SK-N-MC (cell line): ENCODE results near the gene PDSS1.

ENCODE experiments used
- EZH2 ChIP-seq: fragments of 200-600 bp; sonication (generic); IDR thresholded peaks from one replicate; pipeline ENCODE4 v1.6.1; 2017; ENCODE audit warnings: antibody characterized with exemption
- POLR2AphosphoS5 ChIP-seq: IDR thresholded peaks from 2 replicates; pipeline ENCODE4 v1.6.1; 2012; ENCODE audit warnings: mild to moderate bottlenecking, low read depth, low read length, borderline replicate concordance

DNA sequence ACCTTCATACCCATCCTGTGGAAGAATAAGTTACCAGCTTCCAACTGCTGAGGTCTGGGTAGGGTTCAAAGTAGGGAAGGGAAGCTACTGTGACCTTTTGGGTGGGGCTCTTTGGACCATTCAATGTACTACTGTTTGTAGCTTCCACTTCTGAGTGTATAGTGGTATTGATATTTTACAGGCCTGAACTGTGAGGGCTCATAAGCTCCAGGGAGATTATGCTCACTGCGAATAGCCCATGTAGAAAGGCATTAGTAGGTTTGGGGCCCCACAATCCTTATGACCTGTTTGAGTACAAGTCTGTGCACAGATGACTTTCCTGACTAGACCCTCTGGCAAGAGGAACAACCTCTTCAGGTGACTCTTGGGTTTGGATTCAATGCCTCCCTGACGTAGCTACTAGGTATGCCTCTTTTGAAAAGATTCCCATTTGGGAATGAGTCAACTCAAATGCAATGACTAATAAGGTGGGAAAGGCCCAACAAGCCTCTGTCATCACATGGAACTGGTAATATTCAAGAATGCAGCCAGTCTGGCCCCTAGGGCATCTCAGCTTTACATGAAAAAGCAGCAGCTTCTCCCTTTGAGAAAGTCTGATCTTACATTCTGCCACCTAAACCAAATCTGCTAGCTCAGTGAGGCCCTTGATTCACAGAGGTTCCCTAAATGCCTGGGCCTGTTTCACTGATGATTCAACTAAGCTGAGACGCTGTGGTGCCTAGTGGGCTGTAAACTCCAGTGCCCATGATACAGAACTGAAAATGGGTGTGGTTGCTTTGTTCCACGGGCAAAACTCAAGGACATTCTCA lies 83.5 kb downstream of the PDSS1 start:
- TF ChIP-seq POLR2AphosphoS5, result no peak
- no peak for TF ChIP-seq EZH2
